ENCODE measurements around the gene MAP3K12. TPM values are rescaled to one million over a fixed set of nuclear protein-coding genes. Genes with fewer than 3 reads are reported as not detected.

MAP3K12 gene
- total RNA-seq, 1 donor, result 4.6 TPM

GRCh38 chr12:53516758-53517455, 17.6 kb upstream of the MAP3K12 start:
- H3K4me3 ChIP-seq (ENCODE audit: low read length), result no peak overlapping the region
- H3K9me3 ChIP-seq (ENCODE audit: low read depth, low read length), result no peaks in the 10 kb centered on the region
- no peaks in the 10 kb centered on the region for H3K4me1 ChIP-seq (ENCODE audit: insufficient read depth, low read length)
- H3K27me3 ChIP-seq (ENCODE audit: insufficient read depth, low read length), result no peaks in the 10 kb centered on the region

GRCh38 chr12:53515291-53515680, 16.0 kb upstream of the MAP3K12 start:
- H3K27me3 ChIP-seq (ENCODE audit: insufficient read depth, low read length), result no peaks in the 10 kb centered on the region
- no peaks in the 10 kb centered on the region for H3K4me1 ChIP-seq (ENCODE audit: insufficient read depth, low read length)
- no peaks in the 10 kb centered on the region for H3K9me3 ChIP-seq (ENCODE audit: low read depth, low read length)
- no peak overlapping the region for H3K4me3 ChIP-seq (ENCODE audit: low read length)

GRCh38 chr12:53514628-53515290, 15.5 kb upstream of the MAP3K12 start:
- no peaks in the 10 kb centered on the region for H3K27me3 ChIP-seq (ENCODE audit: insufficient read depth, low read length)
- H3K4me3 ChIP-seq (ENCODE audit: low read length), result no peak overlapping the region
- H3K9me3 ChIP-seq (ENCODE audit: low read depth, low read length), result no peaks in the 10 kb centered on the region
- no peaks in the 10 kb centered on the region for H3K4me1 ChIP-seq (ENCODE audit: insufficient read depth, low read length)

GRCh38 chr12:53513712-53514410, 14.6 kb upstream of the MAP3K12 start:
- Histone ChIP-seq H3K4me1 (ENCODE audit: insufficient read depth, low read length) (peaks cover 2% of the 10 kb centered on the region), H3K27me3 (ENCODE audit: insufficient read depth, low read length) (no peaks in the 10 kb centered on the region), H3K9me3 (ENCODE audit: low read depth, low read length) (no peaks in the 10 kb centered on the region), H3K4me3 (ENCODE audit: low read length) (no peak overlapping the region)

- Histone ChIP-seq H3K4me3 (ENCODE audit: low read length) (no peak overlapping the region), H3K4me1 (ENCODE audit: insufficient read depth, low read length) (peaks cover 9% of the 10 kb centered on the region), H3K9me3 (ENCODE audit: low read depth, low read length) (no peaks in the 10 kb centered on the region), H3K27me3 (ENCODE audit: insufficient read depth, low read length) (no peaks in the 10 kb centered on the region)
Measured at GRCh38 chr12:53510181-53510812, 11.0 kb upstream of the MAP3K12 start.

- no peak overlapping the region for H3K4me3 ChIP-seq (ENCODE audit: low read length)
- H3K9me3 ChIP-seq (ENCODE audit: low read depth, low read length), result no peaks in the 10 kb centered on the region
- no peaks in the 10 kb centered on the region for H3K27me3 ChIP-seq (ENCODE audit: insufficient read depth, low read length)
- peaks cover 9% of the 10 kb centered on the region for H3K4me1 ChIP-seq (ENCODE audit: insufficient read depth, low read length)
Measured at GRCh38 chr12:53508534-53509170, 9.4 kb upstream of the MAP3K12 start.

- Histone ChIP-seq H3K4me3 (ENCODE audit: low read length) (no peak overlapping the region), H3K27me3 (ENCODE audit: insufficient read depth, low read length) (no peaks in the 10 kb centered on the region), H3K9me3 (ENCODE audit: low read depth, low read length) (no peaks in the 10 kb centered on the region), H3K4me1 (ENCODE audit: insufficient read depth, low read length) (peaks cover 13% of the 10 kb centered on the region)
Measured at GRCh38 chr12:53507603-53507885, 8.3 kb upstream of the MAP3K12 start.

GRCh38 chr12:53506881-53507602, 7.8 kb upstream of the MAP3K12 start, which contains the start of gene NPFF:
TSS of gene NPFF (minus strand) at chr12:53507484. CDS start at chr12:53507474, 10 bp downstream.
- H3K27me3 ChIP-seq (ENCODE audit: insufficient read depth, low read length), result no peaks in the 10 kb centered on the region
- peaks cover 16% of the 10 kb centered on the region for H3K4me1 ChIP-seq (ENCODE audit: insufficient read depth, low read length)
- no peak within 1 kb of the TSS for H3K4me3 ChIP-seq (ENCODE audit: low read length)
- no peaks in the 10 kb centered on the region for H3K9me3 ChIP-seq (ENCODE audit: low read depth, low read length)

GRCh38 chr12:53506450-53506785, 7.2 kb upstream of the MAP3K12 start:
- Histone ChIP-seq H3K9me3 (ENCODE audit: low read depth, low read length) (no peaks in the 10 kb centered on the region), H3K27me3 (ENCODE audit: insufficient read depth, low read length) (no peaks in the 10 kb centered on the region), H3K4me3 (ENCODE audit: low read length) (no peak overlapping the region), H3K4me1 (ENCODE audit: insufficient read depth, low read length) (peaks cover 23% of the 10 kb centered on the region)

GRCh38 chr12:53505555-53506449, 6.5 kb upstream of the MAP3K12 start:
- Histone ChIP-seq H3K9me3 (ENCODE audit: low read depth, low read length) (no peaks in the 10 kb centered on the region), H3K27me3 (ENCODE audit: insufficient read depth, low read length) (no peaks in the 10 kb centered on the region), H3K4me1 (ENCODE audit: insufficient read depth, low read length) (peaks cover 24% of the 10 kb centered on the region), H3K4me3 (ENCODE audit: low read length) (no peak overlapping the region)

GRCh38 chr12:53505086-53505485, 5.8 kb upstream of the MAP3K12 start:
- Histone ChIP-seq H3K27me3 (ENCODE audit: insufficient read depth, low read length) (no peaks in the 10 kb centered on the region), H3K4me3 (ENCODE audit: low read length) (no peak overlapping the region), H3K4me1 (ENCODE audit: insufficient read depth, low read length) (peaks cover 27% of the 10 kb centered on the region), H3K9me3 (ENCODE audit: low read depth, low read length) (no peaks in the 10 kb centered on the region)

- no peak overlapping the region for H3K4me3 ChIP-seq (ENCODE audit: low read length)
- H3K9me3 ChIP-seq (ENCODE audit: low read depth, low read length), result no peaks in the 10 kb centered on the region
- H3K27me3 ChIP-seq (ENCODE audit: insufficient read depth, low read length), result no peaks in the 10 kb centered on the region
- H3K4me1 ChIP-seq (ENCODE audit: insufficient read depth, low read length), result peaks cover 32% of the 10 kb centered on the region
Measured at GRCh38 chr12:53504004-53504920, 5.0 kb upstream of the MAP3K12 start.

Measured in mononuclear cell (primary cell).